Hepatocyte (in vitro differentiated cells): Measurements from ENCODE around the gene STK10. TPM values are rescaled to one million over a fixed set of nuclear protein-coding genes. Genes with fewer than 3 reads are reported as not detected.

Experiments
- DNase-seq: peaks from one replicate; pipeline ENCODE4 v3.0.0-alpha.2; 2016; ENCODE audit warnings: low spot score
- H2AFZ ChIP-seq: fragments of 200-600 bp; sonication (generic); 2 replicates; pipeline ENCODE4 v1.6.0; 2016; ENCODE audit warnings: antibody characterized with exemption, mild to moderate bottlenecking
- H3K27ac ChIP-seq: fragments of 200-600 bp; sonication (generic); 2 replicates; pipeline ENCODE4 v1.5.1; 2016; ENCODE audit warnings: mild to moderate bottlenecking
- H3K27me3 ChIP-seq: fragments of 200-600 bp; sonication (generic); 2 replicates; pipeline ENCODE4 v1.6.1; 2016
- H3K36me3 ChIP-seq: fragments of 200-600 bp; sonication (generic); replicated peaks from 2 replicates; pipeline ENCODE4 v1.5.1; 2016; ENCODE audit warnings: low read depth; ENCODE audit not compliant: insufficient read depth
- H3K4me1 ChIP-seq: fragments of 200-600 bp; sonication (generic); 2 replicates; pipeline ENCODE4 v1.5.1; 2016; ENCODE audit warnings: mild to moderate bottlenecking, moderate library complexity; ENCODE audit not compliant: insufficient read depth
- H3K4me2 ChIP-seq: fragments of 200-600 bp; sonication (generic); 2 replicates; pipeline ENCODE4 v1.6.0; 2016
- H3K4me3 ChIP-seq: fragments of 200-600 bp; sonication (generic); 2 replicates; pipeline ENCODE4 v1.5.1; 2016; ENCODE audit warnings: mild to moderate bottlenecking
- H3K79me2 ChIP-seq: fragments of 200-600 bp; sonication (generic); 2 replicates; pipeline ENCODE4 v1.6.0; 2017; ENCODE audit warnings: mild to moderate bottlenecking
- H3K9me2 ChIP-seq: fragments of 200-600 bp; sonication (generic); replicated peaks from 2 replicates; pipeline ENCODE4 v1.6.0; 2017; ENCODE audit warnings: mild to moderate bottlenecking; ENCODE audit not compliant: insufficient read depth
- H3K9me3 ChIP-seq: fragments of 200-600 bp; sonication (generic); 2 replicates; pipeline ENCODE4 v1.5.1; 2016; ENCODE audit warnings: low read depth, mild to moderate bottlenecking
- H4K20me1 ChIP-seq: fragments of 200-600 bp; sonication (generic); 2 replicates; pipeline ENCODE4 v1.6.0; 2016; ENCODE audit warnings: mild to moderate bottlenecking; ENCODE audit not compliant: insufficient read depth, poor library complexity, severe bottlenecking
- EZH2 ChIP-seq: fragments of 200-600 bp; sonication (generic); IDR thresholded peaks from 2 replicates; pipeline ENCODE4 v1.6.1; 2016; ENCODE audit warnings: antibody characterized with exemption, mild to moderate bottlenecking, borderline replicate concordance
- EZH2phosphoT487 ChIP-seq: fragments of 200-600 bp; sonication (generic); IDR thresholded peaks from one replicate; pipeline ENCODE4 v1.6.1; 2018; ENCODE audit warnings: antibody characterized with exemption, mild to moderate bottlenecking, low read depth, moderate library complexity; ENCODE audit not compliant: unreplicated experiment, severe bottlenecking
- WGBS: methylation state at CpG from one replicate; pipeline ENCODE4 v1.1.6; 2016; ENCODE audit warnings: low lambda C conversion rate; ENCODE audit errors: missing lambda C conversion rate; 5-methylcytosine and 5-hydroxymethylcytosine counted together
- polyA plus RNA-seq: library from polyadenylated mRNA; unstranded; fragments of >200 nt; fragmentation: Nextera tagmentation; extraction: Ambion mirVana; gene quantifications from 2 replicates; pipeline ENCODE4 v1.2.1, GENCODE V29; 2016
- total RNA-seq: library from RNA; depleted of rRNA; stranded (reverse); fragments of >200 nt; gene quantifications from 2 replicates; pipeline ENCODE4 v1.2.3, GENCODE V29; 2014
- TF ChIP-seq, protein P1 (sequence below): fragments of 200-600 bp; sonication (generic); IDR thresholded peaks from 2 replicates; pipeline ENCODE4 v1.5.1; 2016; ENCODE audit warnings: antibody characterized with exemption, mild to moderate bottlenecking; ENCODE audit not compliant: poor library complexity

STK10 gene
- total and polyA plus RNA-seq, 2 experiments from 2014 or later, result 11.3 to 19.3 TPM

DNA sequence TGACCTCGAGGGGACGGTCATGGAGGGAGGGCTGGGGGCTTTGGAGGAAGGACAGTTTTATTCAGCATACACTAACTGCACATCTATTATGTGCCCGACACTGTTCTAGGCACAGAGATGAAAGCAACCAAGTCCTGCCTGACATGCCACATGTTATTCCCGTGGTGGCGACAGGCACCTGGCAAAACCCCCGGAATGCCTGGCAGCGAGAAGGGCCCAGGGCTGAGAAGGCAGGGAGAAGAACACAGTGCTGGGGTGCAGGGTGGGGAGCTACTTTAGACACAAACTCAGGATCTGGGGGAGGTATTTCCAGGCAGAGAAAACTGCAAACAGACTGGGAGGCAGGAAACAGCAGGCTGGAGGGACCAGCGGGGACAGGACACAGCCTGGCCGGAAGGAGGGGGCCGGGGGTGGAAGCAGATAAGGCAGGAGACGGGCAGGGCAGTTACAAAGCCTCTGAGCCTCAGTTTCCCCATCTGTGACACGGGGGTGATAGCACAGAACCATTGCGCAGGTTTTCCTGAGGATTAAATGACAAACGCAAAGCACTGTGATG lies 77.7 kb downstream of the STK10 start:
- 81% methylated on average over 14 of the region's 14 CpGs for WGBS
- no peaks in the 10 kb centered on the region for H3K36me3 ChIP-seq
- no peaks in the 10 kb centered on the region for H3K27me3 ChIP-seq
- no peaks in the 10 kb centered on the region for H3K9me2 ChIP-seq
- H3K4me2 ChIP-seq, result peak overlapping the region; percentile 69
- no peaks in the 10 kb centered on the region for H3K79me2 ChIP-seq
- H4K20me1 ChIP-seq, result no peaks in the 10 kb centered on the region
- no peaks in the 10 kb centered on the region for H3K9me3 ChIP-seq
- no peak overlapping the region for H2AFZ ChIP-seq
- TF ChIP-seq EZH2 (no peak), EZH2phosphoT487 (no peak)
- TF ChIP-seq, protein P1, sequence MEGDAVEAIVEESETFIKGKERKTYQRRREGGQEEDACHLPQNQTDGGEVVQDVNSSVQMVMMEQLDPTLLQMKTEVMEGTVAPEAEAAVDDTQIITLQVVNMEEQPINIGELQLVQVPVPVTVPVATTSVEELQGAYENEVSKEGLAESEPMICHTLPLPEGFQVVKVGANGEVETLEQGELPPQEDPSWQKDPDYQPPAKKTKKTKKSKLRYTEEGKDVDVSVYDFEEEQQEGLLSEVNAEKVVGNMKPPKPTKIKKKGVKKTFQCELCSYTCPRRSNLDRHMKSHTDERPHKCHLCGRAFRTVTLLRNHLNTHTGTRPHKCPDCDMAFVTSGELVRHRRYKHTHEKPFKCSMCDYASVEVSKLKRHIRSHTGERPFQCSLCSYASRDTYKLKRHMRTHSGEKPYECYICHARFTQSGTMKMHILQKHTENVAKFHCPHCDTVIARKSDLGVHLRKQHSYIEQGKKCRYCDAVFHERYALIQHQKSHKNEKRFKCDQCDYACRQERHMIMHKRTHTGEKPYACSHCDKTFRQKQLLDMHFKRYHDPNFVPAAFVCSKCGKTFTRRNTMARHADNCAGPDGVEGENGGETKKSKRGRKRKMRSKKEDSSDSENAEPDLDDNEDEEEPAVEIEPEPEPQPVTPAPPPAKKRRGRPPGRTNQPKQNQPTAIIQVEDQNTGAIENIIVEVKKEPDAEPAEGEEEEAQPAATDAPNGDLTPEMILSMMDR, result no peak
- H3K27ac ChIP-seq, result peak overlapping the region; percentile 83
- no peak overlapping the region for H3K4me3 ChIP-seq
- no peak for DNase-seq
- H3K4me1 ChIP-seq, result peaks cover 23% of the 10 kb centered on the region

DNA sequence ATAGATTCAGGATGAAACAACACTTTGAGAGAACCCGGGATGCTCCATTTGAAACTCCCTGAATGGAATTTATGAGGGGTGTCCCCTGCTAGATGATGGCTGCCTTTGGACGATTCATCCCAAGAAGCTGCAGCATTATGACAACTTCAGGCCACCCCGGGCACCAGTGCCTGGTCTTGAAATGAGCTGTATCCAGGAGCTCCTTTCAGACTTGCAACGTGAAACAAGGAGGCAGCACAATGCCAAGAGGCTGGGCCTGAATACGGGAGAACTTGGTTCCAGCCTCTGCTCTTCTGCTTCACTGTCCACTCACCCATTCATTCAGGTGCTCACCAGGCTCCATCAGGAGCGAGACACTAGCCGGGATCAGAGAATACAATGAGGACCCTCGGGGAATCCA lies 78.3 kb downstream of the STK10 start:
- TF ChIP-seq, protein P1, result no peak
- no peak for TF ChIP-seq EZH2
- no peak for TF ChIP-seq EZH2phosphoT487
- Histone ChIP-seq H3K27ac (no peak overlapping the region), H3K27me3 (no peaks in the 10 kb centered on the region), H3K9me2 (no peaks in the 10 kb centered on the region), H3K4me2 (no peak overlapping the region), H3K79me2 (no peaks in the 10 kb centered on the region), H4K20me1 (no peaks in the 10 kb centered on the region), H3K4me3 (no peak overlapping the region), H2AFZ (no peak overlapping the region), H3K9me3 (no peaks in the 10 kb centered on the region), H3K4me1 (peaks cover 23% of the 10 kb centered on the region), H3K36me3 (no peaks in the 10 kb centered on the region)
- 79% methylated on average over 8 of the region's 8 CpGs for WGBS
- no peak for DNase-seq

DNA sequence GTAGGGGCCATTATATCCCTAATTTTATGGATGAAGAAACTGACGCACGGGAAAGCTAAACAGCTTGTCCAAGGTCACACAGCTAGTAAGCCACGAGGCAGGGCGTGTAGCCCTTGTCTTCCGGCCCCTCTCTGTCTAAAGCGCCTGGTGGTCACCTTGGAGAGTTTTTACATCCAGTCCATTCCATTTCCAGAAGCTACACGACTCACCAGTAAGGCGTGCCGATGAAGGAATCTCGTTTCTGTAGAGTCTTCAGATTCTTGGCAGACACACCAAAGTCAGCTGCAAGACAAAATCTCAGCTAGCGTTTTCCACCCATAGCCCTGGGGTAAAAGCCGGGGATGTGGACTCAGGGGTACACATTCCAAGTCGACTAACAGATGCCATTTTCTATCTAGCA lies 80.5 kb downstream of the STK10 start:
- H2AFZ ChIP-seq, result no peak overlapping the region
- H3K27ac ChIP-seq, result no peak overlapping the region
- H3K36me3 ChIP-seq, result no peaks in the 10 kb centered on the region
- no peak for DNase-seq
- TF ChIP-seq, protein P1, result no peak
- no peak for TF ChIP-seq EZH2
- no peak for TF ChIP-seq EZH2phosphoT487
- no peaks in the 10 kb centered on the region for H3K9me3 ChIP-seq
- no peaks in the 10 kb centered on the region for H3K79me2 ChIP-seq
- no peaks in the 10 kb centered on the region for H3K27me3 ChIP-seq
- WGBS, result 64% methylated on average over 13 of the region's 13 CpGs
- H4K20me1 ChIP-seq, result no peaks in the 10 kb centered on the region
- H3K4me2 ChIP-seq, result peak overlapping the region; percentile 82
- peaks cover 29% of the 10 kb centered on the region for H3K4me1 ChIP-seq
- H3K4me3 ChIP-seq, result no peak overlapping the region
- H3K9me2 ChIP-seq, result no peaks in the 10 kb centered on the region
